HG02763 (cell line): ENCODE results near the gene NPHP4.

ENCODE experiments used
- ATAC-seq: cut with Tn5 transposase; IDR thresholded peaks from one replicate; pipeline ENCODE4 v1.9.1; 2021; ENCODE audit warnings: mild to moderate bottlenecking, moderate library complexity; ENCODE audit not compliant: unreplicated experiment

Gene NPHP4

GRCh38 chr1:5992026-5992813, at the start of gene NPHP4:
NPHP4 (minus strand) TSS chr1:5992425; CDS start chr1:5986289, 6,136 bp downstream.
- ATAC-seq = peak; percentile 88

DNA sequence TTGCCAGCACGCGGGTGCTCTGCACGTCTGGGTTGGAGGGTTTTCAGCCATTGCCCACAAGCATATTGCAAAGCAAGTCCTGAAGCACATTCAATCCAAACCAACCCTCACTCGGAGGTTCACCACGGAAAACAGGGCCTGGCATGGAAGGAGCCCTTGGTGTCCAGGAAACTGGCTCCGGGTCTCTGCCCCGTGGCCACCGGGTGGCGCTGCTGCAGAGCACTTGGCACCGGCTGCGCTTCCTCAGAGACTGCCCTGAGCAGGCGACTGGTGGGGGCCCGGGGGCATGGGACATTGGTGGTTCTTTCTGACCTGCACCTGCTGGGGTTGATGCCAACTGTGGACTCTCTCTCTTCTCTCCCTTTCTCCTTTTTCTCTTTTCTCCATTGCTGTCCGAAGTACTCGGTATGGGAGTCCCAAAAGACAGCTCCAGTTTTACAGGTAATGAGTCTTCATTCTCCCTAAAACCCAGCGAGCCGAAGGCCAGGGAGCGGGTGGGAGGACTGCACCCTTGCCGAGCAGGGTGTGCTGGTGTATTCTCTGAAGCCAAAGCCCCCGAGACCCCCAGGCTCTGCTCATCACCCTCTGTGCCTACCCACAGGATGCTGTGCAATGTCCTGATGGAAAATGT, 49.3 kb upstream of the NPHP4 start:
- ATAC-seq = no peak

DNA sequence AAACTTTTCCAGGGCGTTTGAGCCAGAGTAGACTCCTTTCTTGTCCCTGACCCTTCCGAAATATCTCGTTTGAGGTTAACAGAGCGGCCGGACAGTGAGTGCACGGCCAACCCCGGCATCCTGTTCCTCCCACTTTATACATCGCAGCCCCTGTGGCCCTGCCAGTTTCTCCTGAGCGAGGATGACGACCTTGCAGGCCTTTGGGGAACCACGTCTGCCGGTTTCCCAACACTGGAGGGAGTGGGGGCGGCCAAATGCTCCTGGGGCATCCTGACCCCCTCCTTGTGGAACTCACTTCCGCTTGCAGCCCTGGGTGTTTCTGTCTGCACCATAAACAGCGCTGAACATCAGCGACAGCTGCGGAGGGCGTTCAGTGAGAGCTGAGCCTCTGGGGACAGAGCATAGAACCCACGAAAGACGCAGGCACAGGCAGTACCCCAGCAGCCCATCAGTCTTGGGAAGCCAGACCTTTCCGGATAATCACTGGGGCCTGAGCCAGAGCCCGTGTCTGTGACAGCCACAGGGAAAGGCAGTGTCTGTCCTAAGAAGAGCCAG, 48.7 kb upstream of the NPHP4 start:
- no peak for ATAC-seq

DNA sequence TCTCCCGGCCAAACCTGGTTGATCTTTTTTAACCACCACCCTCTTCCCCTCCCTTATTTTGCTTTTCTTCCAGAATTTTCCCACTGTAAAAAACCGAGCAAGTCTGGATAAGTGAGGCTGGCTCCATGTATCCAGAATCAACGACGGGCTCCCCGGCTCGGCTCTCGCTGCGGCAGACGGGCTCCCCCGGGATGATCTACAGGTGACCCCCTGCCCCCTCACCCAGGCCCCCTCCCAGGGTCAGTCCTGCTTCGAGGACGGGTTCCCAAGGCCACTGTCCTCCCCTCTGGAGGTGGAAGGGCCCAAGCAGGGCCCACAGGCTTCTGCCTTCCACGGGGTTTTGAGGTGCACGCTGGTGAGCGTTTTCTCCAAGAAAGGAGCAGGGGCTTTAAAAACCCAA, 48.2 kb upstream of the NPHP4 start:
- ATAC-seq = no peak

GRCh38 chr1:6039031-6039430, 46.8 kb upstream of the NPHP4 start:
- no peak for ATAC-seq

- no peak for ATAC-seq
Measured at GRCh38 chr1:6038603-6039002, 46.4 kb upstream of the NPHP4 start.

DNA sequence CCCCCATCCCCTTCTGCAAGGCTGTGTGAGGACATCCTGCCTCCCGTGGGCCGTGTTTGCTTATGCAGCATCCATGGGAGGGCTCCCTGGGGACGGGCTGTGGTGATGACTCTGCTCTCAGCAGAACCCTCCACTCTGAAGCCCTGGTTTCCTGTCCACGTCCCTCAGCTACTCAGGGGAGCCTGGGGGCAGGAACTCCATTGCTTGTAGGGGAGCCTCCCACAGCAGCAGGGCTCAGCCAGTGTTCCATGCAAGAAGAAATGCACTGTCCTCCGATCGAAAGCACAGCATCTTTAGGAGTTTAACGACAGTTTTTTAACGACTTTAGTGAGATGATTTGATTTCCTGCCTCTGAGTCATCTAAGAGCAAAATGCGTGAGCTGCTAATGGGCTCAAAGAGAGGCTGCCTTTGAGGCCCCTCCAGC, 45.1 kb upstream of the NPHP4 start:
- no peak for ATAC-seq

GRCh38 chr1:6035719-6036118, 43.5 kb upstream of the NPHP4 start:
- no peak for ATAC-seq

GRCh38 chr1:6035303-6035702, 43.1 kb upstream of the NPHP4 start:
- no peak for ATAC-seq

GRCh38 chr1:6034750-6035096, 42.5 kb upstream of the NPHP4 start:
- no peak for ATAC-seq

GRCh38 chr1:6033986-6034749, 41.9 kb upstream of the NPHP4 start:
- no peak for ATAC-seq

DNA sequence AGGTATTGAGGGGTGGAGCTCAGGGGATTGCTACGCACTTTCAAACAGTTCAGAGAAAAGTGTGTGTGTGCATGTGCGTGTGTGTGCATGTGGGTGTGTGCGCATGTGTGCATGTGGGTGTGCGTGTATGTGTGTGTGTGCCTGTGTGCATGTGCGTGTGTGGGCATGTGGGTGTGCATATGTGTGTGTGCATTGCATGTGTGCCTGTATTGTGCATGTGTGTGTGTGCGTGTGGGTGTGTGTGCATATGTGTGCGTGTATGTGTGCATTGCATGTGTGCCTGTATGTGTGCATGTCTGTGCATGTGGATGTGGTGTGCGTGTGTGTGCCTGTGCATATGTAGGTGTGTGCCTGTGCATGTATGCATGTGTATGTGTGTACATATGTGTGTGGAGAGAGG, 40.9 kb upstream of the NPHP4 start:
- no peak for ATAC-seq

DNA sequence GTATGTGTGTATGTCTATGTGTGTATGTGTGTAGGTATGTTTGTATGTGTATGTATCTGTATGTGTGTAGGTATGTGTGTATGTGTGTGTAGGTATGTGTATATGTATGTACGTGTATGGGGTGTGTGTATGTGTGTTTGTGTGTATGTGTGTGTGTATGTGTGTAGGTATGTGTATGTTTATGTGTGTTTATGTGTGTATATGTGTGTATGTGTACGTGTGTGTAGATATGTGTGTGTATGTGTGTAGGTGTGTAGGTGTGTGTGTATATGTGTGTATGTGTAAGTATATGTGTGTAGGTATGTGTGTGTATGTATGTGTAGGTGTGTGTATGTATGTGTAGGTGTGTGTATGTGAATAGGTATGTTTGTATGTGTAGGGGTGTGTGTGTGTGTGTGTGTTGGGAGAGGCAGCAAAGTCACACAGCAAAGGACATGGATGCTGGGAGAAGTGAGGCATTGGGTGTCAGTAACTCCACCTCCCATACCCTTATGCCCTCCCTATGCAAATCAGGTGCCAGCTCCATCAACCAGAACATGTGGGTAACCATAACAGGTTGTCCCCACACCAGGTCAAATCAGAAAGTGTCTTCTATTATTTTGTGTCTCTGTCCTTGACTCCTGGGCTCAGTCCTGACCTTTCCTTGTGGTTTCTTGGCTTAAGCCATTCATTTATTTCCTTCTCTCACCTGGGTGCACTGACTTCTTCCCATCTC, 38.5 kb upstream of the NPHP4 start:
- no peak for ATAC-seq

GRCh38 chr1:6030132-6030531, 37.9 kb upstream of the NPHP4 start:
- ATAC-seq = no peak

DNA sequence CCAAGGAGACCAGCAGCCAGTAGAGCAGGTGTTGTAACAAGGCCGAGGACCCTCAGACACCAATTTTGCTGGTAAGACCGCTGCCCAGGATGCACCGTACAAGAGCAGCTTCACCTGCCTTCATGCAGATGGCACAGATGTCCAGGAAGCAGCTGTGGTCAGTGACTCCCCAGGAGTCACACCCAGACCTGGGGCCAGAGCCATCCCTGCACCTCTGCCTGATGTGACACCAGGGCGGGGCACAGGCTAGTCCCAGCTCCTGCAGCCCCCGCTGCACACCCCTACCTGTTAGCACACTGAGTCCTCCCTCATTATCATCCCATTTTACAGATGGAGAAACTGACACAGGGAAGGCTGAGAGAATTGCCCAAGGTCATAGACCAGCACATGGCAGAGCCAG, 37.1 kb upstream of the NPHP4 start:
- no peak for ATAC-seq

- no peak for ATAC-seq
Measured at GRCh38 chr1:6028042-6028850, 36.0 kb upstream of the NPHP4 start.

GRCh38 chr1:6027591-6027990, 35.4 kb upstream of the NPHP4 start:
- ATAC-seq = no peak

- ATAC-seq = peak; percentile 80
Measured at GRCh38 chr1:6026095-6026809, 34.0 kb upstream of the NPHP4 start.

GRCh38 chr1:6025269-6026094, 33.3 kb upstream of the NPHP4 start:
- ATAC-seq = no peak
